ENCODE results near the gene OPRL1. TPM values are rescaled to one million over a fixed set of nuclear protein-coding genes. Genes with fewer than 3 reads are reported as not detected.

The OPRL1 gene
- total RNA-seq, 1 experiment from 2014 or later, result 1.5 TPM

DNA sequence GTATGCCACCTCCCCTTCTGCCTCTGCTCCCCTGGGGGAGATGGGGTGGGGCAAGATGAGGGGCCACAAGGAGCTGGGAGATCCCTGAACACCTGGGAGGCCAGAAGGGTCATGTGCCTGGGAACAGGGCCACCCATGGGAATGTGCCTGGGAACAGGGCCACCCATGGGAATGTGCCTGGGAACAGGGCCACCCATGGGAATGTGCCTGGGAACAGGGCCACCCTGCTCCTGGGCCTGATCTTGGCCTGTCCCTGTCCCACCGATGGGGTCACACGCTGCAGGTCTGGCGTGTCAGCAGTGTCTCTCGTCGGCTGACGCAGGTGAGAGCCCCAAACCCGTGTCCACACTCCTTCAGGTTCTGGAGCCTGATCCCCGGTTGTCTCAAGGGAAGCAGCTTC lies 4.9 kb upstream of the OPRL1 start:
- intact Hi-C loops (cut with micrococcal nuclease; ENCODE audit: unreplicated experiment), result no loop called here
- Histone ChIP-seq H3K9me3 (ENCODE audit: insufficient read depth, low read depth) (no peaks in the 10 kb centered on the region), H3F3A (ENCODE audit: insufficient read depth, low read depth) (peaks cover 12% of the 10 kb centered on the region), H2AFZ (no peak overlapping the region), H3K27me3 (ENCODE audit: insufficient read depth, low read depth) (no peaks in the 10 kb centered on the region), H3K9me2 (ENCODE audit: insufficient read depth) (no peaks in the 10 kb centered on the region), H3K36me3 (ENCODE audit: low read depth) (no peaks in the 10 kb centered on the region), H3K79me2 (ENCODE audit: low read depth) (peaks cover 12% of the 10 kb centered on the region), H3K4me1 (replicated peaks; ENCODE audit: insufficient read depth) (peaks cover 14% of the 10 kb centered on the region), H4K20me1 (ENCODE audit: insufficient read depth) (peaks cover 12% of the 10 kb centered on the region), H3K4me3 (no peak overlapping the region), H3K27ac (no peak overlapping the region), H3K4me2 (no peak overlapping the region)
- TF ChIP-seq, protein P1, sequence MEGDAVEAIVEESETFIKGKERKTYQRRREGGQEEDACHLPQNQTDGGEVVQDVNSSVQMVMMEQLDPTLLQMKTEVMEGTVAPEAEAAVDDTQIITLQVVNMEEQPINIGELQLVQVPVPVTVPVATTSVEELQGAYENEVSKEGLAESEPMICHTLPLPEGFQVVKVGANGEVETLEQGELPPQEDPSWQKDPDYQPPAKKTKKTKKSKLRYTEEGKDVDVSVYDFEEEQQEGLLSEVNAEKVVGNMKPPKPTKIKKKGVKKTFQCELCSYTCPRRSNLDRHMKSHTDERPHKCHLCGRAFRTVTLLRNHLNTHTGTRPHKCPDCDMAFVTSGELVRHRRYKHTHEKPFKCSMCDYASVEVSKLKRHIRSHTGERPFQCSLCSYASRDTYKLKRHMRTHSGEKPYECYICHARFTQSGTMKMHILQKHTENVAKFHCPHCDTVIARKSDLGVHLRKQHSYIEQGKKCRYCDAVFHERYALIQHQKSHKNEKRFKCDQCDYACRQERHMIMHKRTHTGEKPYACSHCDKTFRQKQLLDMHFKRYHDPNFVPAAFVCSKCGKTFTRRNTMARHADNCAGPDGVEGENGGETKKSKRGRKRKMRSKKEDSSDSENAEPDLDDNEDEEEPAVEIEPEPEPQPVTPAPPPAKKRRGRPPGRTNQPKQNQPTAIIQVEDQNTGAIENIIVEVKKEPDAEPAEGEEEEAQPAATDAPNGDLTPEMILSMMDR (conservative IDR thresholded peaks at IDR 0.05), result no peak
- no peak for TF ChIP-seq EZH2 (IDR thresholded peaks at IDR 0.05; ENCODE audit: low read depth)
- BruUV-seq (replicated peaks), result no TSS peak
- ChIA-PET CTCF (no interaction called here), POLR2A (ENCODE audit: unreplicated experiment) (no interaction called here)
- no peak for DNase-seq

GRCh38 chr20:64075556-64075955 lies 4.3 kb upstream of the OPRL1 start:
- no peak overlapping the region for H3K4me2 ChIP-seq
- peaks cover 8% of the 10 kb centered on the region for H4K20me1 ChIP-seq (ENCODE audit: insufficient read depth)
- peaks cover 17% of the 10 kb centered on the region for H3F3A ChIP-seq (ENCODE audit: insufficient read depth, low read depth)
- POLR2A ChIA-PET (ENCODE audit: unreplicated experiment), result no interaction called here
- H3K27me3 ChIP-seq (ENCODE audit: insufficient read depth, low read depth), result no peaks in the 10 kb centered on the region
- no TSS peak for BruUV-seq (replicated peaks)
- H3K9me2 ChIP-seq (ENCODE audit: insufficient read depth), result no peaks in the 10 kb centered on the region
- peaks cover 12% of the 10 kb centered on the region for H3K79me2 ChIP-seq (ENCODE audit: low read depth)
- CTCF ChIA-PET, result interaction anchor here (0.5 to 0.7 kb wide), 2 partner anchors 21 to 180 kb away, joined by 4 to 12 read pairs; partner anchors contain the start of gene PCMTD2
- no peak for TF ChIP-seq EZH2 (IDR thresholded peaks at IDR 0.05; ENCODE audit: low read depth)
- no peaks in the 10 kb centered on the region for H3K36me3 ChIP-seq (ENCODE audit: low read depth)
- H3K27ac ChIP-seq, result no peak overlapping the region
- no peaks in the 10 kb centered on the region for H3K9me3 ChIP-seq (ENCODE audit: insufficient read depth, low read depth)
- DNase-seq, result no peak
- no peak overlapping the region for H2AFZ ChIP-seq
- intact Hi-C loops (cut with micrococcal nuclease; ENCODE audit: unreplicated experiment), result no loop called here
- peaks cover 14% of the 10 kb centered on the region for H3K4me1 ChIP-seq (replicated peaks; ENCODE audit: insufficient read depth)
- no peak overlapping the region for H3K4me3 ChIP-seq

- H3K79me2 ChIP-seq (ENCODE audit: low read depth), result peaks cover 12% of the 10 kb centered on the region
- no peak overlapping the region for H2AFZ ChIP-seq
- no peak overlapping the region for H3K27ac ChIP-seq
- H4K20me1 ChIP-seq (ENCODE audit: insufficient read depth), result peaks cover 8% of the 10 kb centered on the region
- H3K4me3 ChIP-seq, result no peak overlapping the region
- BruUV-seq (replicated peaks), result no TSS peak
- ChIA-PET POLR2A (ENCODE audit: unreplicated experiment) (no interaction called here), CTCF (interaction anchor here (0.7 kb wide), 1 partner anchor 179 kb away, joined by 4 read pairs; the partner anchor contains the start of gene PCMTD2)
- H3K27me3 ChIP-seq (ENCODE audit: insufficient read depth, low read depth), result no peaks in the 10 kb centered on the region
- no peaks in the 10 kb centered on the region for H3K9me3 ChIP-seq (ENCODE audit: insufficient read depth, low read depth)
- TF ChIP-seq EZH2 (IDR thresholded peaks at IDR 0.05; ENCODE audit: low read depth), result no peak
- TF ChIP-seq, protein P1 (conservative IDR thresholded peaks at IDR 0.05), result no peak
- intact Hi-C loops (cut with micrococcal nuclease; ENCODE audit: unreplicated experiment), result no loop called here
- H3K4me1 ChIP-seq (replicated peaks; ENCODE audit: insufficient read depth), result peaks cover 14% of the 10 kb centered on the region
- H3K36me3 ChIP-seq (ENCODE audit: low read depth), result no peaks in the 10 kb centered on the region
- H3F3A ChIP-seq (ENCODE audit: insufficient read depth, low read depth), result peaks cover 24% of the 10 kb centered on the region
- no peak for DNase-seq
- no peak overlapping the region for H3K4me2 ChIP-seq
- no peaks in the 10 kb centered on the region for H3K9me2 ChIP-seq (ENCODE audit: insufficient read depth)
Observed at GRCh38 chr20:64076061-64076997, 3.6 kb upstream of the OPRL1 start.

Data from PC-9 (cell line).